Activated T-helper 1 cell treated with Interleukin-2 at 50 U/mL for 16 hours (primary cell): ENCODE data around the gene RASSF4.

Experiments
- DNase-seq: peaks from one replicate; pipeline ENCODE4 v3.0.0-alpha.2; 2020; ENCODE audit warnings: low read depth

The RASSF4 gene

GRCh38 chr10:44948642-44949041 is 11.0 kb upstream of the RASSF4 start:
- no peak for DNase-seq

DNA sequence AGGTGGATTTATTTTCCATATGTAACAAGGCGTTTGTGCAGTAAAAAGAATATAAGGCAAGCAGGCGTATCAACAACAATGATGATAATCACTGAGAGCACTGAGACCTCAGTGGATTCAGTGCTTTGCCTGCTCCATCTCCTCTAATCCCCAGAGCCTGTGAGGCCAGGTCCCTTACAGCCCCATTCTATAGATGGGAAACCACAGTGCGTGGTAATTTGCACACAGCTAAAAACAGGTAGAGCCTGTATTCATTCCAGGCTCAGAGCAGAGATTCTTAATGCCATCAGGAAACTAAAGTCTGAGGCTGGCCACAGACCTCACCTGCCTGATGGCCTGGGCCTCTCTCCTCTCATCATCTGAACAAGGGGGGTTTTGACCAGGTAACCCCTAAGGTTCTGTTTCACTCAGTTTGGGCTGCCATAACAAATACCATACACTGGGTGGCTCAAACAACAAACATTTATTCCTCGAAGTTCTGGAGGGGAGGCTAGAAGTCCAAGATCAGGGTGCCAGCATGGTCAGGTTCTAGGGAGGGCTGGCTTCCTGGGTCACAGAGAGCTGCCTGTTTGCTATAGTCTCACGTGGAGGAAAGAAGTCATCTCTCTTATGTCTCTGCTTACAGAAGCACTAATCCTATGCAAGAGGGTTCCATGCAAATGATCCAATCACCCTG is 10.3 kb upstream of the RASSF4 start:
- no peak for DNase-seq

- no peak for DNase-seq
Observed at GRCh38 chr10:44949915-44950314, 9.7 kb upstream of the RASSF4 start.

- no peak for DNase-seq
Observed at GRCh38 chr10:44950326-44951225, 9.0 kb upstream of the RASSF4 start.

- no peak for DNase-seq
Observed at GRCh38 chr10:44951576-44952226, 7.9 kb upstream of the RASSF4 start.

- no peak for DNase-seq
Observed at GRCh38 chr10:44952779-44953231, 6.8 kb upstream of the RASSF4 start.

DNA sequence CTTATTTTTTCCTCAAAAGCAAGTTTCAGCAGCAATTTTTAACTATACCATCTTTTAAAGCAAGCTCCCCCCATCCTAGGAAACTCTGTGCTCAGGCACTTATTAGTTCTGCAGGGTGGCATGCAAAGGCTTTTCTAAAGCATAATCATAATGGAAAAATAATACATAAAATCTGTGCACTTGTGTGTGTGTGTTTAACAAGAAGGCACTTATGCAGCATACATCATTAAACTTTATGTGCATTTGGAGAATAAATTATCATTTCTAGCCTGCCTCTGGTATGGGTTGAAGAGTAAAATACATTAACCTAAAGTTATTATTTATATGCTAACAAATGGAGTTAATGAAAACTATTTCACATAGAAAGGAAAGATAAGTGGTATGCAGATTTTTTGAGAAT is 5.6 kb upstream of the RASSF4 start:
- no peak for DNase-seq

- DNase-seq: no peak
Observed at GRCh38 chr10:44954962-44955361, 4.6 kb upstream of the RASSF4 start.

GRCh38 chr10:44955413-44956070 is 4.1 kb upstream of the RASSF4 start:
- no peak for DNase-seq

DNA sequence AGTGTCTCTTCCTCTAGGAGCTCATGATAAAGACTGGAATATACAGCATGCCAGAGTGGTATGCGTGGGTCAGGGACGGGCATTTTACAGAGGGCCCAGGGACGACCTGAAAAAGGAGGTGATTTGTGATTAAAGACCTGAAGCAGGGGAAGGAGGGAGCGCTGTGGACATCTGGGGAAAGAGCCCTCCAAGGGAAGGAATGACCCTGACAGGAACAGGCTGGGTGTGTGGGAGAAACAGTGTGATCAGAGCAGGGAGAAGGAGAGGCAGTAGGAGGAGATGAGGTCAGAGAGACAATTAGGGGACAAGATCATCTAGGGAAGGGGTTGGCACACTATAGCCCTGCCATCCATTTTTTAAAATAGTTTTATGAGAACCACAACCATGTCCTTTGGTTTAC is 3.4 kb upstream of the RASSF4 start:
- DNase-seq: no peak

DNA sequence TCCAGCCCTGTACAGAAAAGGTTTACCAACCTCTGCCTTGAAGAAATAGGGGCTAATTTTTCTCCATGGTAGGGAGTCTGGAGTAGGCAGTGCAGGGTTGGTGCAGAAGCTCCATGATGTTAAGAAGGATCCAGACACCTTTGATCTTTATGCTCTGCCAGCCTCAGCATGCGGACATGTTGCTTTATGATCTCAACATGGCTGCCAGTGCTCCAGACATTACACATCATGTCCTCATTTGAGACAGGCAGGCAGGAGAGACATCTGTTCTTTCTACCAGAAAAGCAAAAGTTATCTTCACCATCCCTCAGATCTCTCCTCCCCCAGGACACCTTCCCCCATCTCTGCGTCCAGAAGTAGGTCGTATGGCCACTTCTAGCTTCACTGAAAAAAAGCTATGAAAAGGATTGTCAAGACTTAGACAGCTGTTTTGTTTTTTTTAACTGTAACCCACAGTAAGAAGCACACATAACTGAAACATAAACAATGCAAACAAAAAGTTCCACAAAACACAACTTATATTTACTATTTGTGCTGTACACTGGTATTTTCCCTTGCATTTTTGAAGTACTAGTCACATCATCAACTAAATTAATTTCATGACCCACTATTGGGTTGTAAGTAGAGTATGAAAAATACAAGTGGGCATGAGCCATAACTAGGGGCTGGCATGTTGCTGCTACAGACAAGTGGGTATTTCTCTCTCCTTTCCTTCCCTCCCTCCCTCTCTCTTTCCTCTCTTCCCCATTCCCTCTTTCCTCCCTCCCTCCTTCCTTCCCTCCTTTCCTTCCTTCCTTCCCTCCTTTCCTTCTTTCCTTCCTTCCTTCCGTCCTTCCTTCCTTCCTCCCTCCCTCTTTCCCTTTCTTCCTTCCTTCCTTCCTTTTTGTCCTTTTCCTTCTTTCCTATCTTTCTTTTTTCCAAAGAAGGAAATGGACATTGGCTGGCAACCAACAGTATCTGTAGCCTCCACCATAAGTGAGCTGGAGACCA is 2.6 kb upstream of the RASSF4 start:
- DNase-seq: no peak

GRCh38 chr10:44958196-44958897 is 1.3 kb upstream of the RASSF4 start:
- DNase-seq: no peak

DNA sequence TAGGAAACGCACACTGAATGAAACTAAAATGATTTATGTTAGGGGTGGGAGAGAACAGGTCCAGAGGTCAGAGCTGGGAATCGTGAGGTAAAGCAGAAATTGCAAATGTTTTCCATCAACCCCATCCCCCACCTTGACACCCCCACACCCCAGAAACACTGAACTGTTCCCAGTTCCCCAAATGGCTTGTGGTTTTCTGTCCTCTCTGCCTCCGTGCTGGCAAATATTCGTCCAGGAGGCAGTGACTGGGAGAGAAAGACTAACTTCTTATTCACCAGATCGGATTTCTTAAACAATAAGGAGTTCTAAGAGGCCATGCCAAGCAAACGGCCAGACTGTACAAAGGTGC is 730 bp upstream of the RASSF4 start:
- no peak for DNase-seq

GRCh38 chr10:44960088-44960460 is 472 bp downstream of the RASSF4 start:
- DNase-seq: no peak

- DNase-seq: no peak
Observed at GRCh38 chr10:44960482-44961229, 1.1 kb downstream of the RASSF4 start.

GRCh38 chr10:44961230-44961571 is 1.6 kb downstream of the RASSF4 start:
- no peak for DNase-seq

DNA sequence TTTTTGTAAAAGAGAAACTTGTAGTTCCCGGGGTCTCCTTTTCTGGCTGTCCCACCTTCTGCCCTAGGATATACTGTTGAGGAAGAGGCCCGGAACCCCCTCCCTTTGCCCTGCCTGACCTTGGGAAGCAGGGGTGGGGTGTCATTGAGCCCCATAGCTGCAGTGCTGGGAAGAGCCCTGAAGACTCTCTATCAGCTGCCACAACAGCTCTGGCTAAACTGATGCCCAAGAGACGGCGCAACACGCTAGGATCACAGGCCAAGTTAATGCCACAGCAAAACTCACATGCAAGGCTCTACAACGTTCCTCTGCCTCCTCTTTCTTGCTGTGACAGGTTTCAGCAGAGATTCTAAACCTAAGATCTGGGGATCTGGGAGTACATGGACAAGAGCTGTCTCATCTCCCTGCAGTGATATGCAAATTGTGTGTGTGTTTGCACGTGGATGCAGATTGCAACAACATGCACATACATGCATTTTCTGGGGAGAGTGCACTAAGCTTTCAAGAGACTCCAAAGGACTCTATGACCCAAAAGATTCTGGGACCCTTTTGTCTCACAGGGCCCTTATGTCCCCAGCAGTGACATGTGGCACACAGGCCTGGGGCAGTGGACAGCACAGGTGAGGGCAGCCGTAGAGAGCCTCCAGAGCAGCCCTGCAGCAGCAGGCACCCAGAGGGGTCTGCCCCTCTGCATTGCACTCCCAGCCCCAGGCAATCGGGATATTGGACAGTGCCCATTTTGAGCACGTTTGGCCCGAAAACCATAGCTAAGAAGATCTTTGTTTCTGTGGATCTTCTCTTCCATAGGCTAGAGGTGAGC is 2.5 kb downstream of the RASSF4 start:
- DNase-seq: no peak

DNA sequence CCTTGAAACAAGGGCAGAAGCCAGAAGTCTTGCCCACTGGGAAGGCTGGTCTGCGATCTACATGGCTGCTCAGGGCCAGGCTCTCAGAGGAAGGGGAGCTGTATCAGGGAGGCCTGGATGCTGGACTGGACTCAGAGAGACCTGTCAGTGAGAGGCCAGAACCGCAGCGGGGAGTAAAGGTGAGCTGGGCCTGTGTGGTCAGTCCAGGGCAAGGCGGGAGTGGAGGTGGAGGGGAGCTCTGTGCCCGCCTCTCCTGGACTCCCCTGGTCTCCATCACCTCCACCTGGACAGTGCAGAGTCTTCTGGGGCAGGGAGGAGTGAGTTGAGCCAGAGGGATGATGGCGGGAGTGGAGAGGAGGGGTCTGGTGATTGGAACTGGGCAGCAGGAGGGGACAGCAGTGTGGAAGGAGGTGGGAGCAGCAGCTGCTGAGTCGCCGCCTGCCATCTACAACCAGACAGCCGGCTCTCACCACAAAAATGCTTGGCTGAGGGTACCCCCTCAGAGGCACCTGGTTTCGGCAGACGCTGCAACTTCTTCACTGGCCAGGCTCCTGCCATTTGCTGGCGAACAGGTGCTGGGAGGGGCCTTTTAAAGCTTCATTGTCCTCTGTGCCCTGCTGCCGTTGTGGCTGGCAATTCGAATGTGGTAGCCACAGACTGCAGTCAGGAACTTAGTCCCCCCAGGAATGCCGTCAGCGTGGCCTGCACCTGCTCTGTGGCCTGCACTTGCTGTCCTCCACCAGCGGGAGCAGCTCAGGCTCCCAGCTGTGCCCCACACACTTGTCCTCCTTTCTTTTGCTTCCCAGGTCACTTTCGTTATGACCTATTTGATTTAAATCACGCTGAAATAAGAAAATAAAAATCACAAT is 3.5 kb downstream of the RASSF4 start:
- no peak for DNase-seq
